GM21786 (cell line): ENCODE measurements around the gene KRT78.

Experiments
- ATAC-seq: cut with Tn5 transposase; IDR thresholded peaks from one replicate; pipeline ENCODE4 v1.9.1; 2021; ENCODE audit not compliant: unreplicated experiment

Gene KRT78

GRCh38 chr12:52813885-52814709 lies 34.7 kb downstream of the KRT78 start, which contains the start of gene KRT4:
KRT4 (minus strand) TSS chr12:52814116; CDS start chr12:52814058, 58 bp downstream.
- no peak for ATAC-seq

DNA sequence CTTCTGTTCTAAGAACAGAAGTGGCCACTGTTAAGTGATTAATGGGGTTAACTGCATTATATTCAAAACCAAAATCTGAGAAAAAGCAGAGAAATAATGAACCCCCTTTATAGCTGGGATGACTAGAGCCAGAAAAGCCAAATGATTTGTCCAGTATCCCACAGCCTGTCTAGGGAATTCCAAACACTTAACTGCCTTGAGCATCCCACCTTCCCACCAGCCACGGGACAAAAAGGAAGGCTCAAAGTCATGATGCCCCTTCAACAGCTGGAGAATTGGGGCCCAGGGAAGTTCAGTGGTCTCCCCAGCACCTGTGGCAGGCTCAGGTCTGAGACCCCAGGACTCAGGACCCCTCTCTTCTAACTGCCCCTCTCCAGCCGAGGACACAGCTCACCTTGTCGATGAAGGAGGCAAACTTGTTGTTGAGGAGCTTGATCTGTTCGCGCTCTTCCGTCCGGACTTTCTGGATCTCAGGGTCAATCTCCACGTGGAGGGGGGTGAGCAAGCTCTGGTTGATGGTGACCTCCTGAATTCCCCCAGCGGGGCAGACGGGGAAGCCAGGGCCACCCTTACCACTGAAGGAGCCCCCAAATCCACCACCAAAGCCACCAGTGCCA lies 35.5 kb downstream of the KRT78 start:
- no peak for ATAC-seq

- ATAC-seq: no peak
Measured at GRCh38 chr12:52812749-52813148, 36.0 kb downstream of the KRT78 start.

DNA sequence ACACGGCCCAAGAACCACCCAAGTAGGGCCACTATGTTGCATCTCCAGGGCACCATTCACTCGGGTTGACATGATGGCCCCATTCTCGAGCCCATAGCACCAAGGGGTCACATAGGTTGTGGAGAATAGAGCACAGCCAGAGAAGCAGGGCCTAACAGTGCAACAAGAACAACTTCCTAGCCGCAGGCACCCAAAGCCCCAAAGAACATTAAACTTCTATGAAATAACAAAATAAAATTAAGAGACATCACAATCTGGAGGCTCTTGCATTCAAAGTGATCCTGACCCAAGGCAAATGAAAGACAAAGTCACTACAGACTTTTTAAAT lies 36.8 kb downstream of the KRT78 start:
- no peak for ATAC-seq

DNA sequence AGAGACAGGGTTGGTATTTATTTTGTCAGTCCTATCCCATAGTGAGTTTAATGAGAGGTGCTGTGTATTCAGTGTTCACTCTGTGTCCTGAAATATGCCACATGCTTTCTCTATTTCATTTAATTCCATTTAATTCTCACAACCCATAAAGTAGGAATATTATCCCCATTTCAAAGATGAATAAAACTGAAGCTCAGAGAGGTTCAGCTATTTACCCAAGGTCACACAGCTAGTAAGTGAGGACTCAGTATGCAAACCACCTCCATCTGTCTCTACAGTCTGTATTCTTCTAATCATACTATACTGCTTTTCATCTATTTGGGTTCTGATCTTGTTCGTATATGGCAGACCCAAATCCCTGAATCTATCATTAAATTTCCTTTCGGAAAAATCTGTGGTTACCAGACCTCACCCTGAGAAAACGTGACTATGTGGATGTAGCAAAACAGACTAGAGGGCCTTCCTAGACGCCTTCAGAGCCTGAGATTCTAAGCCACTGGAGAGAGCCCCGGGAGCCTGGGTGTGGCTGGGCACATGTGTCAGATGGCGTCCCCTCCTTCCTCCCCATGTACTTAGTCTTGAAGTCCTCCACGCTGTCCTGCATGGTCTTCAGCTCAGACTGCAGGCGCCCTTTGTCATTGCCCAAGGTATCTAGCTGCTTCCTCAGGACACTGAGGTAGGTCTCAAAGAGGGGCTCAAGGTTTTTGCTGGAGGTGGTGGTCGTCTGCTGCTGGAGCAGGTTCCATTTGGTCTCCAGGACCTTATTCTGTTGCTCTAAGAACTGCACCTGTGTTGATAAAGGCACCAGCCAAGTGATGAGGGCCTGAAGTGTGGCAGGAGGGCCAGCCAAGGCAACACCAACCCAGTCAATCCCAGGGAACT lies 37.4 kb downstream of the KRT78 start:
- no peak for ATAC-seq

GRCh38 chr12:52810554-52810953 lies 38.2 kb downstream of the KRT78 start:
- ATAC-seq: no peak

GRCh38 chr12:52809166-52809565 lies 39.6 kb downstream of the KRT78 start:
- no peak for ATAC-seq

- ATAC-seq: no peak
Measured at GRCh38 chr12:52808573-52809160, 40.1 kb downstream of the KRT78 start.

GRCh38 chr12:52807544-52808470 lies 41.0 kb downstream of the KRT78 start:
- ATAC-seq: no peak

DNA sequence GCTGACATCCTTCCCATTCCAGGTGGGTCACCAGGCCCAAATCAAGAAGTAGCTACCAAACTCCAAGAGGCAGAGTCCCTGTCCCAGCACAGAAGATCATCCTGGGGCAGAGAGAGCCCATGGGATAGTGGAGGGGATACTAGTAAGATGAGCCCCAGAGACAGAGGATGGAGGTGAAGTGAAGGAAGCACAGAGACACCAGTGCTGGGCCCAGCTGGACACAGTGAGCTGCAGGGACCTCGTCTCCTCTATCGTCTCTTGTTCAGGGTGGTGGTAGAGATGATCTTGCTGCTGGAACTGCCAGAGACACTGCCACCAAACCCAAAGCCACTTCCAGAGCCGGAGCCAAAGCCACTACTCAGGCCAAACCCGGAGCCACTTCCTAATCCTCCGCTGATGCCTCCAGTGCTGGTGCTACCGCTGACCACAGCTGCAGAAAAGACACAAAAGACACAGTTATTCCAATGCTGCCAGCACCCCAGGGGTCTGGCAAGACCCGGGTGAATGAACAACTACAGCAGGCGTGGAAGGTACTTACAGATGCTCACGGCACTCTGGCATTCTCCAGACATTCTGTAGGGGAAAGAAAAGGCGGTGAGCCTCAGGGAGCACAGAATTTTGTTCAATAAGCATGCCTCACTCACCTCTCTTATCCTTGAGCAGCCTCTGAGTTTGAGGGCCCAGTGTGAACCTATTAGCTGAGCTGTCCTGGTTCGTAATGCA lies 41.8 kb downstream of the KRT78 start:
- ATAC-seq: no peak

DNA sequence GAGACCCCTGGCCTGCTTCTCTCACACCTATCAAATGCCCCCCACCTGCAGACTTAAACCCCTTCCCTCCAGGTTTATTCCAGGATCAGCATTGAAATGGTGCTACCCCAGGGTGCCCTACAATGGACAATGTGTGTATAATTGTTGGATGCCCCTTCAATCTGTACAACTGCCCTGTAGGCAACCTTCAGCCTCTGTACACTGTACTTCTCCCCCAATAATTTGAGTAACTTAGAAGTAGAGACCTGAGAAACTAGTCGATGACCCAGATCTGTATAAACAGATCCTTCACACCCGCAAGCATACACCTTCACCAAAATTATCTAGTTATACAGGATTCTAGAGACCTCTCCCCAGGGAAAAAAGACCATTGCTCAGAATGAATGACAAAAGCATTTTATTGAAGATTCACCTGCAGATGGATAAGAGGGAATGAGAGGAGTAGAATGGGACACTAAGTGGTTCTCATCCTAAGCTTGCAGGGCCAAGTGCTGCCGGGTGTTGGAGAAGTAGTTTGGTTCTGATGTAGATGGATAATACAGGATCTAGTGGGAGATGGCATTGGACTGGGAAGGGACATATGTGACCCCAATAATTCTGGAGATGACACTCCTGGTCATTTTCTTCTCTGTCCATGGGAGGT lies 42.5 kb downstream of the KRT78 start:
- ATAC-seq: no peak

GRCh38 chr12:52805739-52806138 lies 43.1 kb downstream of the KRT78 start:
- no peak for ATAC-seq

GRCh38 chr12:52805000-52805399 lies 43.8 kb downstream of the KRT78 start:
- ATAC-seq: no peak

DNA sequence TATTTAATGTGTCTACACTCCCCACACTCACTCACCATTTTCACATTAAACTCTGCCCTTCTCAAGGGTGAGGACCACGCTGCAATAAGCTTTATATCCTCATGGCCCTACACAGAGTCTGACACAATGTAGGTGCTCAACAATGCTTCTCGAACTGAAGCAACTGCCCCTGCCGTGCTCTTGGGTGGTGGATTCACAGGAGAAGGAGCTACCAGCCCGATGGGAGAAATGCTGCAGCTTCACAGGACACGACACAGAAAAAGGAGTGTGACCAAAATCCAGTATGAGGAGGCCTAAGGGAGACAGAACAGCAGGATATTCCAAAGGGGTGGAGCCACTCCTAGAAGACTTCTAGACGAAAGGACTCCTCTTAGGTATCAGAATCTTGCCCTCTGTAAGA lies 46.4 kb downstream of the KRT78 start:
- ATAC-seq: no peak

DNA sequence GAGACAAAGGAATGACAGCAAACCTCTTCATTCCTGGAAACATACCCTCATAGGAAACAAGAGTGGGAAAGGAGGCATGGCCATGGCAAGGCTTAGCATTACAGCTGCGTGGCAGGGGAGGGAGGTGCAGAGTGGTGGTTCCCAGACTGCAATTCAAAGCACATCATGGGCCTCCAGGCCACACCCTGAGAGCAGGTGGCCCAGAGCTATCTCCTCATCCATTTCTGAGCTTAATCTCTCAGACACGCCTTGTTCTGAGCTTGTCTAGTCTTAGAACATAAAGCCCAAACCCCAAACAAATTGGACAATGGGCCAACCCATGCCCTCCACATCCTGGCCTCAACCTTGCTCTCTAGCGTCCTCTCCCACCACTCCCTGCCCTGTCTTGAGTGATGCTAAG lies 47.0 kb downstream of the KRT78 start:
- ATAC-seq: no peak

DNA sequence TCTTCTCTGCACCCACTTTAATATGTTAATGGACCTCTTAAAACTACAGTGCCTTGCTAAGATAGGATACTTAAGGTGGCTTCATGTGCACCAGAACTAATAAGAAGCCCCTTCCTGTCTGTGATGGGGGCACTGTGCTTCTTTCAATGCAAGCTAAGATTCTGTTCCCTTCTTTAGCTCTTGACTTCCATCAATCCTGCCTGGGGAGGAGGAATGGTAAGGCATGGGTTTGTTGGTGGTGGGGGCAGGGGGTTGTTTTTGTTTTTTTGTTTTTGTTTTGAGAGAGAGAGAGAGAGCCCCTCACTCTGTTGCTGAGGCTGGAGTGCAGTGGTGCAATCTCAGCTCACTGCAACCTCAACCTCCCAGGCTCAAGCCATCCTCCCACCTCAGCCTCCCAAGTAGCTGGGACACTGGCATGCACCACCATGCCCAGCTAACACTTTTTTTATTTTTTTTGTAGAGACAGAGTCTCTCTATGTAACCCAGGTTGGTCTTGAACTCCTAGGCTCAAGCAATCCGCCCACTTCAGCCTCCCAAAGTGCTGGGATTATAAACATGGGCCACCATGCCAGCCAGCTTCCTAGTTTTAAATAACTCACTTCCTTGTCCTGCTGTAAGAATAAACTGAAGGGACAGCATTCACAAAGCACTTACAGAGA lies 48.4 kb downstream of the KRT78 start:
- no peak for ATAC-seq

GRCh38 chr12:52799505-52800211 lies 49.1 kb downstream of the KRT78 start:
- no peak for ATAC-seq
